Kidney glomerular epithelial cell (primary cell): ENCODE measurements around the gene ULBP1.
A peak's percentile ranks its signal among the peaks of the same experiment; 100 is the strongest.
"Not testable (repeated sequence)": the region's sequence is repeated elsewhere in the genome, so short reads cannot be mapped to it uniquely, and the experiment has no call there.

Experiments
- DNase-seq: peaks from one replicate; lab custom pipeline; 2025; lab: John Stamatoyannopoulos, UW

ULBP1 gene, protein sequence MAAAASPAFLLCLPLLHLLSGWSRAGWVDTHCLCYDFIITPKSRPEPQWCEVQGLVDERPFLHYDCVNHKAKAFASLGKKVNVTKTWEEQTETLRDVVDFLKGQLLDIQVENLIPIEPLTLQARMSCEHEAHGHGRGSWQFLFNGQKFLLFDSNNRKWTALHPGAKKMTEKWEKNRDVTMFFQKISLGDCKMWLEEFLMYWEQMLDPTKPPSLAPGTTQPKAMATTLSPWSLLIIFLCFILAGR

DNA sequence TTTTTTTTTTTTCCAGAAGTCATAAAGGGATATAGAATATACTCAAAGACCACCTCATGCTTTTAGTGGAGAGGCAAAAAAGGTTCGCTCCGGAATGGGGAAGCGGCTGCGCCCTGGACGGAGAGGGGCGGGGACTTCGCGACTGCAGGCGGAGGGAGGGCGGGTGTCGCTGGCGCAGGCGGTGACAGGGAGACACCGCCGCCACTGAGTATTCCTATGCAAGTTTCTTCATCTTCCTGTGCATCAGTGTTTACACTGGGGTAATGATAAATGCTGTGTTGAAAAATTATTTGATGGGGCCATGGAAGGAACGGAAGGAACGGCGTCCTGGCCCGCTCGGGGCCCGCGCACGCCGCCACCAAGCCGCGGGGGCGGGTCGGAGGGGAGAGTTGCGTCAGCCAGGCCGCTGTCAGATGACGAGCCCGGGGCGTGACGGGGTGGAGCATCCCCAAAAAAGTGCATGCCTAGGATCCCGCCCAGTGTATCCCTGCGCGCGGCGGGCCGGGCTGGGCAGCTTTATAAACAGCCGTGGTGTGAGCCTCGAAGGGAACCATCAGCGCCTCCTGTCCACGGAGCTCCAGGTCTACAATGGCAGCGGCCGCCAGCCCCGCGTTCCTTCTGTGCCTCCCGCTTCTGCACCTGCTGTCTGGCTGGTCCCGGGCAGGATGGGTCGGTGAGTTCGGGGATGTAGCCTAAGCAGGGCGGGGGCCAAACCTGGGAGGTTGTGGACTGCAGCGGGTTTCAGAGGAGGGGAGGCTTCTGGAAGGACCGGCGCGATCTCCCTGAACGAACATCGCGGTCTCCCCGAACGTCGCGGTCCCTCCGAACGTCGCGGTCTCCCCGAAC is at the start of gene ULBP1:
Gene ULBP1 (plus strand): TSS at position 482 of the 846 bp plus-strand sequence. CDS start 107 bp downstream, at position 589.
- peak; percentile 4 for DNase-seq

- DNase-seq: no peak
Observed at GRCh38 chr6:149915970-149916865, 47.5 kb upstream of the ULBP1 start.

- no peak for DNase-seq
Observed at GRCh38 chr6:149917679-149918078, 46.1 kb upstream of the ULBP1 start.

DNA sequence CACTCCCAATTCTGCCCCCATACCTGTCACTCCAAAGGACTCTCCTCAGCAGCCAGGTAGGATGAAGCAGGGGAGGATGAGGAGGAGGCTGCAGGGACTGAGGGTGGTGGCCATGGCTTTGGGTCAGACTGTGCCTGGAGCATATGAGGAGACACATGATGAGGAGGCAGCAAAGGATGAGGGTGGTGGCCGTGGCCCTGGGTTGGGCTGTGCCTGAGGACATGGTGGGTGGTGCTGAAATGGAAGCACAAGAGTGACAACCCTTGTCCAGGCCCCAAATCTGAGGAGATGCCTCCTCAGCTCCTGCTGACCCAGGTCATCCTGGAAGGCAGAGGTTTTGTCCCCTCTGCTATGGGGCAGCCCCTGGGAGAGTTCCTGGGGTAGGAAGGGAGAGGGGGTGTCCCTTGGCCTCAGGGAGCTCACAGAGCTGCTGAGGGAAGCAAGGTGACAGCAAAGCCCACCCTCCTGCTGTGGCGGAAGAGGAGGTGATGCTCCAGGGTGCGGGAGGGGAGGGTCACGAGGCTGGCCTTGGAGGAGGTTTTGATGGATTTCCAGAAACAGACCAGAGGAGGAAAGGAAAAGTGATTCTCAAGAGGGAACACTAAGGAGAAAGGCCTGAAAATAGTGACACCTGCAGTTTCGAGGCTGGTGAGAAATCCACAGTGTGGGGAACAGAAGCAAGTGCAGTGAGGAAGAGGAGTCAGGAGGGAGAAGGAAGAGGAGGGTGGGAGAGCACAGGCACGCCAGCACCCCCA is 45.4 kb upstream of the ULBP1 start:
- DNase-seq: no peak

DNA sequence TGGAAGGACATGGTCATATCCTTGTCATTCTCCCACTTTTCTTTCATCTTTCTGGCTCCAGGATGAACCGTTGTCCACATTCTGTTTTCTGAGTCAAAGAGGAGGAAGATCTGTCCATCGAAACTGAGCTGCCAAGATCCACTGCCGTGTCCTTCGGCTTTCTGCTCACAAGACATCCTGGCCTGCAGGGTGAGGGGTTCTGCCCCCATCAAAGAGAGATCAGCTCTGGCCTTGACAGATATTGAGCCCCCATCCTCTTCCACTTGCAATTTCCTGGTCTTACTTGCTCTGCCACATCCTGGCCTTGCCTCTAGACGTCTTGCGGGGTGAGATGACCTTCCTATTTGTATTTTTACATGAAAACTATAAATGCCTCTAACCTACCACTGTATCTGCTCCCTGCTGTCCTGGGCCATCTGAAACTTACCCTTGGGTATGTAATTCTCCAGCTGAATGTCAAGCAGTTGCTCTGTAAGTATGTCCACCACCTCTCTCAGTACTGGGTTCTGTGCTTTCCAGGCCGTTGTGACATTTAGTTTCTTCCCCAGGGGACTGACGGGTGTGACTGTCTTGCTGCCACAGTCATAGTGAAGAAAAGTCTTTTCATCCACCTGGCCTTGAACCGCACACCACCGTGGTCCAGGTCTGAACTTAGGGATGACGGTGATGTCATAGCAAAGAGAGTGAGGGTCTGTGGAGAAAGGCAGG is 44.5 kb upstream of the ULBP1 start:
- DNase-seq: not testable (repeated sequence)

GRCh38 chr6:149919834-149920225 is 43.9 kb upstream of the ULBP1 start:
- DNase-seq: no peak

DNA sequence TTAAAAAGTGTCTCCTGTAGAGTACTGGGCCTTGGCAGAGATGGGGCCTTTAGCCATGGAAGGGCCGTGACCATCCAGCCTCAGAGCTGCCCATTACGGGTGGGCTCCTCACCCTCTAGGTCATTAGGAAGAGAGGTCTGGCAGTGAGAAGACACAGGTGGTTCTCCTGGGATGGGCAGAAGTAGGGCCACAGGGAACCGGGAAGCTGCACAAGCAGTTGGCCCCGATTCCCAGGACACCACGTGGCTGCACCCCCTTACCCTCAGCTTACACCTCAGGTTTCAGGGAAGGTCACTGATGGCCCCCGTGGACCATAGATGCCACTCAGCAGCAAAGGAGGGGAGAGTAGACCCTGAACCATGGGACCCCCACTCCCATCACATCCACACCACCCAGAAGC is 42.4 kb upstream of the ULBP1 start:
- no peak for DNase-seq

GRCh38 chr6:149922091-149922490 is 41.7 kb upstream of the ULBP1 start:
- DNase-seq: not testable (repeated sequence)

DNA sequence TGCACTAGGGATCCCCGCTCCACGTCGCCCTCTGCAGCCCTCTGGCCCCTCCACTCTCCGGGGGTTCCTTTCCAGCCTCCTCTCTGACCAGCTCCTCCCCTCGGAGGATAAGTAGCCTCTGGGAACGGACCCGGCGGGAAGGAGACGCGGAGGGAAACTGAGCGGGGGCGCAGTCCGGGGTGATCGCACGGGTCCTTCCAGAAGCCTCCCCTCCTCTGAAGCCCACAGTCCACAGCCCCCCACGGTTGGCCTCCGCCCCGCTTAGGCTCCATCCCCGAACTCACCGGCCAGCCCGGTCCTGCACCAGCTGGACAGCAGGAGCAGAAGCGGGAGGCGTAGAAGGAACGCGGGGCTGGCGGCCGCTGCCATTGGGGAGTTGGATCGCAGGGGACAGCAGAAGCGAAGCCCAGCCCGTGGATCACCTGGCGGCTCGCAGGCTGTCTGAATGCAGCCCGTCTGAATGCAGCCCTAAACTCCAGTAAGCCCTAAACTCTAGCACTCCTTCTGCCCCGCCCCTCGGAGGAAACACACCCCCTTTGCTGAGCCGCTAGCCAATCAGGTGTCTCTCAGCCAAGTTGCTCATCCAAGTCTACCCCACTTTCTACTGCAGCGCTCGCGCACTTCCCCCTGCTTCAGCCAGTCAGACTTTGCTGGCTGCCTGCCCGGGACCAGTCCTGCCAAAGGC is 41.0 kb upstream of the ULBP1 start, which contains the start of gene RAET1G:
Gene RAET1G (minus strand): TSS at position 480 of the 685 bp plus-strand sequence. CDS start 111 bp downstream, at position 369.
- peak; percentile 90 for DNase-seq

DNA sequence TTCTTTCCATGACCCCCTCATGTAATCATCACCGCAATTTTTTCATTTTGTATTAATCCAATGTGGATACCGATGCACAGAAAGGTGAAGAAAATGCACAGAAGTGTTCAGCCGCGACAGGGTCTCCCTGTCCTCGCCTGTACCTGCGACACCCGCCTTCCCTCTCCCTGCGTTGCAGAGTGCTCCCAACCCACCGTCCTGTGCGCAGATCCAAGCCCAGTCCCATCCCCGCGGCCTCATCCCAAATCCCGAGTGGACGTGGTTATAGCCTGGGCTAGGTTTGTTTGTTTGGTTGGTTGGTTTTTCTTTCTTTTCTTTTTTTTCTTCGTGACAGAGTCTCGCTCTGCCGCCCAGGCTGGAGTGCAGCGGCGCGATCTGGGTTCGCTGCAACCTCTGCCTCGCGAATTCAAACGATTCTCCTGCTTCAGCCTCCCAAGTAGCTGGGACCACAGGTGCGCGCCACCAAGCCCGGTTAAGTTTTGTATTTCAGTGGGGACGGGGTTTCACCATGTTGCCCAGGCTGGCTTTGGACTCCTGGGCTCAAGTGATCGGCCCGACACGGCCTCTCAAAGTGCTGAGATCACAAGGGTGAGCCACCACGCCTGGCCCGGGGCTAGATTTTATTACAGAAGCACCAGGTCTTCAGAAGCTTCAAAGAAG is 40.3 kb upstream of the ULBP1 start:
- no peak for DNase-seq

GRCh38 chr6:149924206-149924932 is 39.4 kb upstream of the ULBP1 start:
- DNase-seq: no peak

GRCh38 chr6:149924933-149925252 is 38.9 kb upstream of the ULBP1 start:
- DNase-seq: no peak

- DNase-seq: no peak
Observed at GRCh38 chr6:149925253-149925973, 38.3 kb upstream of the ULBP1 start.

GRCh38 chr6:149925974-149926777 is 37.6 kb upstream of the ULBP1 start:
- peak; percentile 52 for DNase-seq

- not testable (repeated sequence) for DNase-seq
Observed at GRCh38 chr6:149927025-149927424, 36.7 kb upstream of the ULBP1 start.

GRCh38 chr6:149929422-149929821 is 34.3 kb upstream of the ULBP1 start:
- DNase-seq: no peak

- no peak for DNase-seq
Observed at GRCh38 chr6:149931501-149931900, 32.2 kb upstream of the ULBP1 start.

DNA sequence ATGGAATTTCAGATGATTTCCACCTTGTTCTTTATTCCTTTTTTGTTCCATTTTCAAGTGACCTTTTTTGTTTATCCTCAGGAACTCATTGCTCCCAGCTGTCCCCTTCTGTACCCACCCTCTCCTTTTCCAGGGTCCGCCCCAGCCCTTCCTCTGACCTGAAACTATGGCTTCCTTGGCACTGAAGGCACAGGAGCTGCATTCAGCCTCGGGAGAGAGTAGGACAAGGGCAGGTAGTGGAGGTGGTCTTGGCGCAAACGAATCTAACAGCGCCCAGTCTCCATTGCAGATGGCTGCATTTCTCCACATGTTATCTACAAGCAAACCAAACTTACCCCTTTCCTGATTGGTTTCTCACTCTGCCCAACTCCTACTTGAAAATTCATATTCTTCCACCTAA is 30.7 kb upstream of the ULBP1 start:
- DNase-seq: no peak
